COLO668 (cell line): ENCODE results near the gene RBM8A.

Experiments used
- DNase-seq: peaks from one replicate; lab custom pipeline; 2025; ENCODE audit not compliant: unreplicated experiment; lab: John Stamatoyannopoulos, UW

Gene RBM8A

GRCh38 chr1:145918144-145918991 lies 8.9 kb downstream of the RBM8A start, which contains the start of gene PEX11B:
Gene PEX11B (minus strand): TSS chr1:145918717. CDS start chr1:145918688, 29 bp downstream.
- DNase-seq: peak; percentile 91

GRCh38 chr1:145917595-145917994 lies 9.7 kb downstream of the RBM8A start:
- no peak for DNase-seq

GRCh38 chr1:145916745-145917144 lies 10.5 kb downstream of the RBM8A start:
- DNase-seq: no peak

- no peak for DNase-seq
Observed at GRCh38 chr1:145912128-145912641, 15.1 kb downstream of the RBM8A start.

GRCh38 chr1:145908653-145909052 lies 18.6 kb downstream of the RBM8A start:
- no peak for DNase-seq

- no peak for DNase-seq
Observed at GRCh38 chr1:145906954-145907753, 20.1 kb downstream of the RBM8A start.

- DNase-seq: no peak
Observed at GRCh38 chr1:145901312-145902021, 25.8 kb downstream of the RBM8A start.

- DNase-seq: no peak
Observed at GRCh38 chr1:145898756-145899155, 28.5 kb downstream of the RBM8A start.

GRCh38 chr1:145897969-145898368 lies 29.3 kb downstream of the RBM8A start:
- no peak for DNase-seq

- DNase-seq: no peak
Observed at GRCh38 chr1:145895471-145895870, 31.8 kb downstream of the RBM8A start.

- DNase-seq: no peak
Observed at GRCh38 chr1:145893306-145894055, 33.8 kb downstream of the RBM8A start.

GRCh38 chr1:145892486-145893087 lies 34.7 kb downstream of the RBM8A start:
- DNase-seq: no peak

GRCh38 chr1:145891587-145892485 lies 35.4 kb downstream of the RBM8A start:
- peak; percentile 97 for DNase-seq

- peak; percentile 41 for DNase-seq
Observed at GRCh38 chr1:145891143-145891542, 36.1 kb downstream of the RBM8A start.

GRCh38 chr1:145889722-145890121 lies 37.6 kb downstream of the RBM8A start:
- DNase-seq: peak; percentile 52

GRCh38 chr1:145887631-145888030 lies 39.7 kb downstream of the RBM8A start:
- DNase-seq: peak; percentile 48

- DNase-seq: no peak
Observed at GRCh38 chr1:145886816-145887215, 40.5 kb downstream of the RBM8A start.

- DNase-seq: no peak
Observed at GRCh38 chr1:145886390-145886789, 40.9 kb downstream of the RBM8A start.

GRCh38 chr1:145885738-145886287 lies 41.5 kb downstream of the RBM8A start, which contains the start of gene ANKRD35:
Gene ANKRD35 (minus strand): TSS chr1:145885866. CDS start chr1:145885758, 108 bp downstream.
- DNase-seq: peak; percentile 91
